RKO (cell line): ENCODE measurements around the gene METTL1.
A peak's percentile ranks its signal among the peaks of the same experiment; 100 is the strongest.

Source experiments
- DNase-seq: peaks from one replicate; pipeline ENCODE4 v3.0.0-alpha.2; 2016; ENCODE audit warnings: low spot score

METTL1 gene

DNA sequence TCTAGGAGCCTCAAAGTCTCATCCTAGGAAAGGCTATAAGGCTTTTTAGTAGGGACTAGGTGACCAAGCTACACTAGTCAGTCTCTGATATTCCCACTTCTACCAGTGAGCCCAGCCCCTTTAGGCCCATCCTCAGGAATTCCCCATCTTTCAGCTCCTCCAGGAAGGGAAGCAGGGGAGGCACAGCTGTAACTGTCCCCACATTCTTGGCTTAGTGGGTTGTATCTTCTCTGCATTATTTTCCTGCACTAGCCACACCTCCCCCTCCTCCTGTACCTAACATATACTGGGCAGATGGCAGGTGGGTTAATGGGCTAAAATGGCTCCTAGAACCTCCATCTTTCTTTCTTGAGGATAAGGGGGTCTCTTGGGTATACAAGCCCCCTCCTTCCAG is 4.6 kb downstream of the METTL1 start:
- DNase-seq = no peak

DNA sequence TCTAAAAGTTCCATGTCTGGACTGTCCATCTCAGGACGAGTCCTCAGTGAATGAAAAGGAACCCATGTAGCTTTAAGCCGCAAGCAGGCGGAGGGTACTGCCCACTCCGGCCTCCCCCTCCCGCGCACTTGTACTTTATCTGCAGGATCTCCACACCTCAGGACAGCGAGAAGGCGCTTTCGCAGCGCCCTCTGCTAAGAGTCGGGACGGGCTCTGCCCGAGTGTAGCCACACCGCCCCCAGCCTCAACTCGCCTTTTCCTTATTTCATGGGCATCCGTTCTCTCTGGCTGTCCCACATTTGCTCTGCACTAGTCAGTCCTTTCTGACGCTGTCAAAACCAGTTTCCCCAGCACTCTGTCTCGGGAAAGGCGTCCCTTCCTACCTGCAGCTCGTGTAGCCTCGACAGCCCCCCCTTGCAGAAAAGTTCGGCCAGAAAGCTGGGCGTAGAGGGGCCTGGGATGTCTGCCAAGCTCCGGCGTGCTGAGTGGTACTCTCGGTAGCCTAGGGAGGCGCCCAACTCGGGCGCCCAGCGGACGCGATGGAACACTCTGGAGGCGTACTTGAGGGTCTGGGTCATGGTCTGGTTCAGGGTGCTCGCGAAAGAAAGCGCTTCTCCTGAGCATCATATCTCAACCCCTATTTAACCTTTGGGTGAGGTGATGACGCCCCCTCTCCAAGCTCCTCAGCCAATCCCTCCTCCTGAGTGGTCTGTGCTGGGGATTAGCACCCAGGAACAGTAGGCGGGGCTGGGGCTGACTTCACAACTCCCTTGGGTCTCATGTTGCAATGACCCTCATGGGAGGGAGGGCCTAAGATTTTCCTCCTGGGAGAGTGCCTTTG is 5.2 kb downstream of the METTL1 start, which contains the start of gene CYP27B1:
CYP27B1 (minus strand) TSS at position 615 of the 841 bp plus-strand sequence; CDS start at position 578, 37 bp downstream.
- DNase-seq = peak; percentile 46

DNA sequence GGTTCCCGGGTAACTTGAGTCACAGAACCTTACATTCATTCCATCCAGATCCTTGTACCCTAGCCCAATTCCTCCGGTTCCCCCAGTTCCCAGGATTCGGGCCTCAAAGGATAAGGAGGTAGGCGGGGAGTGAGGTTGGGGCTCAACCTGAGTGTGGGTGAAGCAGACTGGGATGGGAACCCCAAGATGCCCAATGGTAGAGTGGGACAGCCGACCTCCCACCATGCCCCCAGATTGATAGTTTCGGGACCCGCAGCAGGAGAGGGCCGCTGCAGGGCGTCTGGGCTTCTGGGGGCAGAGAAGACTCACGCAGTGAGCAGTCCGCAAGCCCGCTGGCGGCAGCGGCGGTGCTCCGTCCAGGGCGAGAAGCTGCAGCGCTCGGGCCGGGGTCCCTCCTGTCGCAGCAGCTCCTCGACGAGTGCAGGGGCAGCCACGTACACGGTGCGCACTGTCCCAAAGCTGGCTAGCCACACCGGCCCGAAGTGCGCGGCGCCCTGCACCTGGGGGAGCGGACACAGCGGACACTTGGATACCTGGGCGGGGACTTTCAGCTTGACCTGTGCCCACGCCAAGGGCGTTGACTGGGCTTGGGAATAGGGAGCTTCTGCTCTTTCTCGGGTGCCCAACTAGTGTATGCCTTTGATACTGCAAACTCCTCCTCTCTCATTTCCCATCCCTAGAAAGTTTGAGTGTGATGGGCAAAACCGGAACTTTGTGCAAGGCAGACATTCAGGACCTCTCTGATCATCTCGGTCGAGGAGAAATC is 6.0 kb downstream of the METTL1 start:
- no peak for DNase-seq

DNA sequence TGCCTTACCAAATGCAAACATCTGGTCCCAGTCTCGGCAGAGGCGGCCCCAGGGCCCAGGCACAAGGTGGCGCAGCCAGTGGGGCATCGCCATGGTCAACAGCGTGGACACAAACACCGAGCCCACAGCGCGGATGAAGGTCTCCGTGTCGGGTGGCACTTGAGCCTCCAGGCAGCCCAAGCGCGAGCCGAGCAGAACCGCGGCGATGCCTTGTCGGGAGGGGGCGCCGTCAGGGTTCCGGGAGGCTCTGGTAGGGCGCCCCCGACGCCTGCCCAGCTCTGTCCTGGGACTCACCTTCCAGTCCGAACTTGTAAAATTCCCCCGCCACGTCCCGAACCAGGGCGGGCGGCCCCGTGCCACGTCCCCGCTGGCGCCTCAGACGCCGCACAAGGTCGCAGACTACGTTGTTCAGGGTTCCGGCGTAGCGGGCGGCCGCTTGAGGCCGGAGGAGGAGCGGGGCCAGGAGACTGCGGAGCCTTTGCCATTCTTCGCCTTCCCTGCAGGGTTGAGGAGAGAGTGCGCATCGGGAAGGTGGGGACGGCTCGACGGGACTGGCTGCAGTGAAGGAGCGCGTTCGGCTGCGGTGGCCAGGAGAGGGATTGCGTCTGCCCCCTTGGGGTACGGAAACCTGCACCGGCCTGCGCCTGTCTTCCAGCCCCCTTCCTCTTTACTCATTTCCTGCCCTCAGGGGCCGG is 6.8 kb downstream of the METTL1 start:
- no peak for DNase-seq

DNA sequence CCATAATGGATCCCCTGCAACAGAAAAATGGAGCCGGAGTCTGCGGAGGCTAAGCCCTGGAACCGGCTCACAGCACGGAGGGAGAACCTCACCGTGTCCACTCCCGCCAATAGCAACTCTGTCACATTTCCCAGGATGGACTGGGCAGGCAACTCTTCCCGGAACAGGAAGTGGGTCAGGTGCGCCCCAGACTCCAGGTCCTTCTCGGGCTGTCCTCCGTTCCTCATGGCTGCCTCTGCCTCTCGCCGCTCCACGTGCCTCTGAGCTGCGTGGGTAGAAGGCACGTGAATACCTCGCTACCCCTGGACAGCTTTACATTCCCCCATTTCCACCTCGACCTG is 7.3 kb downstream of the METTL1 start:
- no peak for DNase-seq

DNA sequence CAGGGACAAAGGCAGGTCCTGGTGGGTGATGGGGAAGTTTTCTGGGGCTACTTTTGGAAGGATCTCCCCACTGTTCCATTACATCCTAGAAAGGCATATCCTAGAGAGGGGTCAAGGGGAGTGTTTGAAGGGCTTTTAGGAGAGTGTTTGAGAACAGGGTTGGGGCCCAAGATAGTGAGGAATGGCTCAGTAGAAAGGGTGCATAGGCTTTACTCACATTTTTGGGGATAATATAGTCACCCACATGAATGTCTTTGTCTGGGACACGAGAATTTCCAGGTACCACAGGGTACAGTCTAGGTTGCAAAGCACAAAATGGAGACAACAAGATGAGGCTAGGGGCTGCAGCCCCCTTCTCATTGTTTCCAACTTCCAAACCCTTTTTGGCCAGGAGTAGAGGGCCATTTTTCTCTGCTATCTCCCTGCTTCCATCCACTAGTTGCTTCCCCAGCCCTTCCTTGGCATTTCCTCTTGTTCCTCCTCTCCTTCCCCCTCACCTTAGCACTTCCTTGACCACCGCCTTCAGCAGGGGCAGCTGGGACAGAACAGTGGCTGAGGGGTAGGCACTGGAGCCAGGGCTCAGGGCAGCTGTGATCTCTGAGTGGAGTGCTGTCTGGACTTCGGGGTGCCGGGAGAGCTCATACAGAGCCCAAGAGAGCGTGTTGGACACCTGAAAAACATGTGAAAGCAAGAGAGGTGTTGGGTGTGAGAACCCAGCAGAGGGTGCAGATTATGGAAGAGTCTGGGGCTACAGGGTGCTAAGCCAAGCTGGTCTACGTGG is 7.8 kb downstream of the METTL1 start:
- DNase-seq = no peak

DNA sequence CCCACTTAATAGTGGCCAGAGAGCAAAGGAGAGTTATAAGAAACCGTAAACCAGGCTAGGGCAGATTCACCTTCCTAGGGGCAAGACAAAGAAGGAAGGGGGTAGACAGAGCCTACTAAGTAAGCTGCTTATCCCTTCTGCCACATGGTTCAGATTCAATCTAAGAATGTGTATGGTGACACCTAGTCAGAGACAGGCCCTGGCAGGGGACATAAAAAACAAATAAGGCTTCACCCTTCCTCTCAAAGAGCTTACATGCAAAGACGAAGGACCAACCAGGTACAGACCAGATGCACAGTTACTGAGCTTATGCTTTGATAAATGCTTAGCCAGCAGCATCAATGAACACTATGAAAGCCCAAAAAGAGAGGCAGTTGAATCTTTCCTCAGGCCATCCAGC is 9.4 kb downstream of the METTL1 start:
- no peak for DNase-seq

DNA sequence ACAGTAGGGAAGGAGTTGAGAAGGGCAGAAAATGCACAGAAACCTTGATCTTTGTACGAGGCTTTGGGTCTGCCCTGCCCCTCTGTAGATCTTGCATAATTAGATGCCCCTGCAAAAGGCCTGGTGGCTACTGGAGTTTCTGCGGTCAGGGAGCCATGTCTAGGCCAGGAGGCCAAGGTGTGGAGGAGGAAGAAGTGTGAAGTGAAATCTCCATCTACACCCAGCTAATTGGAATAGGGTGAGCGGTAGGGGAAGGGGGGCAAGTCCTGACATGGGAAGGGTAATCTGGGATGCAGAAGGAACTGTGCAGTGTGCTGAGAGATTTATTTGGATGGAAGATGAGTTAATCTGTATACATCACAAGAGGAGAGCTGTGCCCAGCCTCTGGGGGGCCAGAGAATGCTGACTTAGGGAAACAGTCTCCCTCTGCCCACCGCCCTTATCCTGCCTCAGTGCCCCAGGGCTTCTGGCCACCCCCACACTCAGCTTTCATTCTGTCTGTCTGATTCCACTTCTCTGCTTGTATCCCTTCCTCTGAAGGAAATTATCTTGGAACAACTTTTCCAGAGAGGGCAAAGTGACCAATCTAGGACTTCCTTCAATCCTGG is 10.4 kb downstream of the METTL1 start:
- DNase-seq = no peak

DNA sequence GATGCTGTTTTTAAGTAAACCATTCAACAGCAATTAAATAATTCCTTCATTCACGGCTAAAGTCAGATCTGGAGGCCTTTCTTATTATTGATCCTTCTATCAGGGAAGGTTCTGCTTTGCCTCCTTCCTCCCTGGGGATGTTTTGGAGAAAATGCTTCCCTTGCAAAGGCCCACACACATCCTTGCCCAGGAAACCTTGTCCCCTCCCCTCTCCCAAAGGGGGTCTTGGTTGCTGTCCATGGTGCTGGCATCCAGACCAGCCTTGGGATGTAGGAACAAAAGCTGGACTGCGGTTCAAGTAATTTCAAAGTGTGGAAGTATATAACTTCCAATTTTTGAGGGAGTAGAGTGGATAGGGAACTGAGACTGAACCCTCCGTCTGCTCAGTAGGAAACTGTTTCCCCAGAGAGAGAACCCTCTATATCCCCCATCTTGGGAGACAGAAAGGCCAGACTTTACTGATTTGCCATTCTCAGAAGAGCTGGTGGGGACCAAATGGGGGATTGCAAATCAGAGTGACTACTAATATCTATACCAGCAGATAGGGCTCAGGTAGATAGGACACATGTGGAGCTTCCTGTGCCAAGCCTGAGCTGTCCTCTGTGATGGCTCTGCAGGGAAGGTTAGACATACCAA is 11.4 kb downstream of the METTL1 start:
- no peak for DNase-seq

DNA sequence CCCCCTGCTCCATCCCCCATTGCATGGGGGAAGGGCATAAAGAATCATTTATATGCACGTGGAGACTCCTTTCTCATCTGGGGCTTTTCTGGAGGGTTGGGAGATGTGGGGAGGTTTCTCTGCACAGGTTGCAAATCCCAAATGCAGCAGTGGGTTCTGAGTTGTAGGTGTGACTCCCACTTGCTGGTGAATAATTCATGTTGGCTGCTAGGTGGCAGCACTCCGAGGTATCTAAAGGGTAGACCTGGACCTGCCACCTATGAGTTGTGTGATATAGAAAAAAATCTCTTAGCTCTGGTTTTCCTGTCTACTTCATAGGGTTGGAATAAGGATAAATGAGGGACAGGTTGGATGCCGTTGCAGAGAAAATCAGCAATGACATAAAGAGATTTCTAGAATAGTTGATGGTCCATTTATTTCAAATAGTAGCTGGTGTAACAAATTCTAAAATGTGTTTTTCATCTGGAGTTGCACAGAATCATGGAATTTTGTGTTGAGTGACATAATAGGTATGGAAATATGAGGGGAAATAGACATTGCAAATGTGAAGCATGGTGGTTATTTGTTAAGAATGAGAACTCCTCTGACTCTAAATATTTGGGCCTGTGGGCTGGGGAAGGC is 12.4 kb downstream of the METTL1 start:
- DNase-seq = no peak

DNA sequence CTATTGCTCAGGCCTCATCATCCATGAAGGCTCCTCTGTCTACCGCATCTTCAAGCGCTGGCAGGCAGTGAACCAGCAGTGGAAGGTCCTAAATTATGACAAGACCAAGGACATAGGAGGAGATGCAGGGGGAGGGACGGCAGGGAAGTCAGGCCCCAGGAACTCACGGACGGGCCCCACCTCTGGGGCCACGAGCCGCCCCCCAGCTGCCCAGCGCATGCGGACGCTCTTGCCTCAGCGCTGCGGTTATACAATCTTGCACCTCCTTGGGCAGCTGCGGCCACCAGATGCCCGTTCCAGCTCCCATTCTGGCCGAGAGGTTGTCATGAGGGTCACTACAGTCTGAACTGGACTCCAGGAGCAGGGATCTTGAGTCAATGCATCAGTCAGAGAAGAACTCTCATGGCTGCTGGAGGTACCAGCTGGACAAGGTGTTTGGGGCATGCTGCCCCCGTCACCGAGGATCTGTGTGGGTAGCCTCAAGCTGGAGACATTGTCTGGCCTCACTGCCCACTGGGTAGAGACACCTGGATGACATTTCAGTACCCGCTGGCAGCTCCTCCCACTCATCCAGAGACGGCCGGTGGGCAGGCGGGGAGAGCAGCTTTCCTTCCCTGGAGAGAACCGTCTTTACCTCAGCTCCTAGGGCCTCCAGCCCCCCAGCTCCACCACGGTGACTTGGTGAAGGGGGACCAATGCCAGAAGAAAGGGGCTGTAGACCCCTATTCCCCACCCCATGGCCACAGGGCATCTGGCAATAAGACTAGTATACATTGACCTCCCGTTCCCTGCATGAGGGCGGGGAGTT is 13.1 kb downstream of the METTL1 start:
- DNase-seq = no peak

DNA sequence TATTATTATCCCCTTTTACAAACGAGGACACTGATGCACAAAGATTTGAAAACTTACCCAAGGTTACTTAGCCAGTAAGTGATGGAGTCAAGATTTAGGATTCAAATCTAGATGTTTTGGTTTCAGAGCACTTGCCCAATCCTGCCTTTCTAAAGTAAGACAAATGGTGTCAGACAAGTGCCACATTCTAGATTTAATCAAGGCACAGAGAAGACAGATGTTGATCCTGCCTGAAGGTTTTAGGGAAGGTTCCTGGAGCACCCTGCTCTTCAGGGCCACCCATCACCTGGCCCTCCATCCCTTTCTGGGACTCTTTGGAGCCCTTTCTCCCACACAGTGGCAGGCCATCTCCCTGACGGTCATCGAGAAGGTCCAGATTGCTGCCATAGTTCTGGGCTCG is 14.1 kb downstream of the METTL1 start:
- no peak for DNase-seq

DNA sequence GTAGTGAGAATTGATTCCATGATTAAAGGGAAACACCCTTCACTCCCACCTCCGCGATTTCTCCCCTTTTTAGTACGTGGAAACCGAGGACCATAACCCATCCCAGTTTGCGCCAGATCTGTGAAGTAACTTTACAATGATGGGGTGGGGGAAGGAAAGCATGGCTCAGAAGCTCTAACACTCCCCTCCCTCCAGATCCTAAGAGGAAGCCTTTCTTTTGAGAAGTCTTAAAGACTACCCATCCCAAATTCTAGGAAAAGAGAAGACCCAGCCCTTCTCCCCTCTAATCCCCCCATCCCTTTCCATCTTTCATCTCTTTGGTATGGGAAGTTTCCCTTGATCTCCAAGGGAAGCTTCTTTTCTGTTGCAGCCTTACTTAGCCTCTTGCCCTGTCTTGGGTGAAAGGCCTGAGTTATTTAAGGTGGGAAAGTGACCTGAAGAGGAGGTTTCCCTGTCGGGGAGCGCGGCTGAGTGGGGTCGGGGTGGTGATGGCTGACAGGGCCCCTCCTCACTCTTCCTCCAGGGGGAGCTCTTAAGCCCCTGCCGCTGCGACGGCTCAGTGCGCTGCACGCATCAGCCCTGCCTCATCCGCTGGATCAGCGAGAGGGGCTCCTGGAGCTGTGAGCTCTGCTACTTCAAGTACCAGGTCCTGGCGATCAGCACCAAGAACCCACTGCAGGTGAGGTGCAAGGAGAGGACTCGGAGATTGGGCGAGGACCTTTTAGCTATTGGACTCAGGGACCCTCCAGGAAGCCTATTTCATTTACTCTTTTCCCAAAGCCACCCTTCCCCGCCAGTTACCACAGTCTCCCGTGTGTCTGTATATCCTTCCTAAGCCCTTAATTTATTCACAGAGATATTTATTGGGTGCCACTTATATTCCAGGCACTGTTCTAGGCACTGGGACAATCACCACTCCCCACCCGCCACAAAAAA is 15.2 kb downstream of the METTL1 start:
- DNase-seq = no peak

DNA sequence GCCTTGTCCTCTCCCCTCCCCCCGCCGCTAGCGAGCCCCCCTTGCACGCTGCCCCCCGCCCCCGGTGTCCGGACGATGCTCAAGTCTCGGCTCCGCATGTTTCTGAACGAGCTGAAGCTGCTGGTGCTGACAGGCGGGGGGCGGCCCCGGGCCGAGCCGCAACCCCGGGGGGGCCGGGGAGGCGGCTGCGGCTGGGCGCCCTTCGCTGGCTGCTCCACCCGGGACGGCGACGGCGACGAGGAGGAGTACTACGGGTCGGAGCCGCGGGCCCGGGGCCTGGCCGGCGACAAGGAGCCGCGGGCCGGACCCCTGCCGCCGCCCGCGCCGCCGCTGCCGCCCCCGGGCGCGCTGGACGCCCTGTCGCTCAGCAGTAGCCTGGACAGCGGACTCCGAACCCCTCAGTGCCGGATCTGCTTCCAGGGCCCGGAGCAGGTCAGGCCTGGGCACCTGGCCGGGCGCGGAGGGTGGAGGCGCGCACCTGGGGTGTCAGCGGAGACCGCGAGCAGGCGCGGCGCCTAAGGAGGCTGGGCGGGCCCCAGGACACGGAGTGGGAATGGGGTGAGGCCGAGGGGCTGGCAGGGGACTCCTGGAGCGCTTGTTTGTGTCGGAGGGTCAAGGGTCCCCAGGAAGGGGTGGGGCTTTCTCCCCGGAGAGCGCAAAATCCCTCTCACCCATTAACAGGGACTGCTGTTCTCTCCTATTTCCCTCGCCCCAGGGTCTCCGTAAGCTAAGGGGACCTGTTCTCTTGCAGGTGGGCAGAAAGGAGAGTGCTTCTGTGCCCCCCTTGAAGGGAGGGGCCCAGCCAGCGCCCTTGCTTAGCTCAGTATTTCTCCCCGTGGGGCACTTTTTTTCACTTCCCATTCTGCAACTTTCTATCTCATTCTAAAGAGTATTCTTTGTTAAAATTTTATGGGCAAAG is 16.2 kb downstream of the METTL1 start:
- no peak for DNase-seq

DNA sequence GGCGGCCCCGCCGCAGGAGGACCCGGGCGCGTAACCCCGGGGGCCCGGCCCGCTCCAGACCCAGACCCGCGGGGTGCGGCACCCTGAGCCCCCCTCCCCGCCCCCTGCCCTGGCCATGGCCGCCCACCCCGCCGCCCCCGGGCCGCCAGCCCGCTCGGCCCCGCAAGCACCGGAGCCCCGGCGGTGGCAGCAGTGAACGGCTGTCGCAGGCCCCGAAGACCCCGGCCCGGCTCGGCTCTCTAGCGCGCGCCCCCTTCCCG is 16.8 kb downstream of the METTL1 start:
- no peak for DNase-seq

DNA sequence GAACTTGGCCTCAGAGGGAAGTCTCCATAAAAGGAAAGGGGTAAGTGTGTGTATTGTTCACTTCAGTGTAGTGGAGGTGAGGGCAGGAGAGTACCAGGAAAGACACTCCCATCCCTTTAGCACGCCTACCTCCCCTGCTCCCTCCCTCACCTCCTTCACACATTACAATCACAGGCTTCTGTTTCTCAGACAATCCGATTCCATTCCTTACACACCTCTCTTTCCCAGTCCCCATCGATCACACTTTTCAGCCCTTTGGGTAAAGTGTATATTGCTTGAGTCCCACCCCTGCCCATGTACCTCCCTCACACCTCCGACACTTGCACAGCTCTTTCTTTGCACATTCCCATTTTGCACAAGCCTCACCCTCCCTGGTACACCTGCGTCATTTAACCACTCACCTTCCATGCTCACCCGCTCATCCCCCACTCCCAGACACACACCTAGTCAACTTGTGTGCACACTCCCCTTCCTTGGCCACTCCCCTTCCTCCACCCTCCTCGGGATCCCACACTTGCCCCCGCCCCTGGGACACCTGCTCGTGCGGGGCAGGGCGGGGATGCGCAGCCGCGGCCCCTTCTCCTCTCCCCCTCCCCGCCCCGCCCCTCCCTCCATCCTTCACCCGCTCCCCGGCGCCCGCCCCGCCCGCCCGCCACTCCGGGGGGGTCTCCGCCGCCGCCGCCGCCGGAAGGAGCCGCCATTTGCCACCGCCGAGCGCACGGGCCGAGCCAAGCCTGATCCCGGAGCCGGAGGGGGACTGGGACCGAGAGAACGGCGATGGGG is 17.3 kb downstream of the METTL1 start, which contains the start of gene MARCHF9:
MARCHF9 (plus strand) TSS at position 693 of the 783 bp plus-strand sequence. CDS start 426 bp downstream, outside the sequence.
- DNase-seq = peak; percentile 48
